Choroid plexus epithelial cell (primary cell): ENCODE results near the gene CHI3L1.

ENCODE experiments used
- DNase-seq: peaks from one replicate; pipeline ENCODE4 v3.0.0-alpha.2; 2010; ENCODE audit warnings: low read depth
- H3K4me3 ChIP-seq: 2 replicates; pipeline ENCODE4 v1.5.1; 2011; ENCODE audit warnings: low read depth, mild to moderate bottlenecking, control low read depth, low read length, moderate library complexity
- TF ChIP-seq, protein P1 (sequence below): conservative IDR thresholded peaks from 2 replicates; pipeline ENCODE4 v1.5.1; 2011; ENCODE audit warnings: low read depth, mild to moderate bottlenecking, control low read depth, inconsistent platforms, low read length, moderate library complexity

The CHI3L1 gene

DNA sequence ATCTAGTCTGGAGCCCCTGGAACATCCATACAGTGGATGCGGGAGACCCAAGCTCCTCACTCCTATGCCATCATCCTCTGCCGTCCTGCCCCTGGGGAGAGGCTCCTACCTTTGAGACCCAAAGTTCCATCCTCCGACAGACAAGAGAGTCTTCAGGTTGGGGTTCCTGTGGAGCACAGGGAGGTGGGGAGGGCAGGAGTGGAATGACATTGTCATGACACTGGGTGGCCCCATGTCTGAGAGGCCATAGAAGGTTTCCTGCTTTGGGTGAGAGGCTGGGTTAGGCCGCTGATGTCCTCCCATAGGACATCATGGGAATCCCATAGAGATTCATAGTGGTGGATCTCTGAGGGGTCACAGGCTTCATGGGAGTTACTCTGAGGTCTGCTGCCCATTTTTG is 2.0 kb downstream of the CHI3L1 start:
- TF ChIP-seq, protein P1, sequence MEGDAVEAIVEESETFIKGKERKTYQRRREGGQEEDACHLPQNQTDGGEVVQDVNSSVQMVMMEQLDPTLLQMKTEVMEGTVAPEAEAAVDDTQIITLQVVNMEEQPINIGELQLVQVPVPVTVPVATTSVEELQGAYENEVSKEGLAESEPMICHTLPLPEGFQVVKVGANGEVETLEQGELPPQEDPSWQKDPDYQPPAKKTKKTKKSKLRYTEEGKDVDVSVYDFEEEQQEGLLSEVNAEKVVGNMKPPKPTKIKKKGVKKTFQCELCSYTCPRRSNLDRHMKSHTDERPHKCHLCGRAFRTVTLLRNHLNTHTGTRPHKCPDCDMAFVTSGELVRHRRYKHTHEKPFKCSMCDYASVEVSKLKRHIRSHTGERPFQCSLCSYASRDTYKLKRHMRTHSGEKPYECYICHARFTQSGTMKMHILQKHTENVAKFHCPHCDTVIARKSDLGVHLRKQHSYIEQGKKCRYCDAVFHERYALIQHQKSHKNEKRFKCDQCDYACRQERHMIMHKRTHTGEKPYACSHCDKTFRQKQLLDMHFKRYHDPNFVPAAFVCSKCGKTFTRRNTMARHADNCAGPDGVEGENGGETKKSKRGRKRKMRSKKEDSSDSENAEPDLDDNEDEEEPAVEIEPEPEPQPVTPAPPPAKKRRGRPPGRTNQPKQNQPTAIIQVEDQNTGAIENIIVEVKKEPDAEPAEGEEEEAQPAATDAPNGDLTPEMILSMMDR: no peak
- DNase-seq: no peak
- H3K4me3 ChIP-seq: no peak overlapping the region

DNA sequence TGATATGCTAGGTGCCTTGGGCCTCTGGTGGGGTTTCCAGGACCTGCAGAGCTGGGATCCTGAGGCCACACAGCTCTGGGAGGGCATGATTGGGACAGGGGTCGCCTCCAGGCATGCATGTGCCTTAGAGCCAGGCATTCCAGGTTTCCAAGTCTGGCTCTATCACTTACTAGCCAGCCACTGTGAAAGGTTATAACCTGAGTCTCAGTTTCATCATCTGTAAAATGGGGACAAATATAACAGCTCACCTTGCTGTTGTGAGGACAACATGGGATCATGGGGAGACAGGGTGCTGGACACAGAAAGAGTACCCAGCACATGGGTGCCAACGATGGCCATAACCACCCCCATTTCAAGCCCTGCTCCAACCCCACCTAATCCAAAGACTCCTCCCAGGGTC is 2.7 kb downstream of the CHI3L1 start:
- H3K4me3 ChIP-seq: no peak overlapping the region
- DNase-seq: no peak
- TF ChIP-seq, protein P1: no peak

DNA sequence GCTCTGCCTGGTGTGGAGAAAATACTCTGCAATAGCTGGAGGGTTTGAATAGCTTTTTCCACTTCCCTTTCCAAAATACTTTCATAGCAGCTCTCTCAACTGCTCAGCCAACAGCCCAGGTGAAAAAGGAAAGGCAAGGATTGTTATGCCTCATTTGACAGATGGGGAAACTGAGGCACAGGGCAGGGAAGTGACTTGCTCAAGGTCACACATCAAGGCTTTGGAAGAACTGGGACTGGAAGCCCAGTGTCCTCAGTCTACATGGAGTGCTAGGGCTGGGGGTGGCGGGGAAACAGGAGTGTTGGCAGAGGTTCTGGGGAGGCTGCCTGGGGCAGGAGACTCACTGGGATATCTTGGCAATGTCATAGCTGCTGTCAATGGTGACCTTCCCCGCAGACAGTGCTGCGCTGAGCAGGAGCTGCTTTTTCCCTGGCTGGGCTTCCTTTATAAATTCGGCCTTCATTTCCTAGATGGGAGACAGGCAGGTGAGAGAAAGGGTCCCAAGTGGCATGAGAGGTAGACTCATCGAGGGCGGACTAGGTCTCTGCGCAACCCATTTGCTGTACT is 4.0 kb downstream of the CHI3L1 start:
- TF ChIP-seq, protein P1: no peak
- no peak for DNase-seq

DNA sequence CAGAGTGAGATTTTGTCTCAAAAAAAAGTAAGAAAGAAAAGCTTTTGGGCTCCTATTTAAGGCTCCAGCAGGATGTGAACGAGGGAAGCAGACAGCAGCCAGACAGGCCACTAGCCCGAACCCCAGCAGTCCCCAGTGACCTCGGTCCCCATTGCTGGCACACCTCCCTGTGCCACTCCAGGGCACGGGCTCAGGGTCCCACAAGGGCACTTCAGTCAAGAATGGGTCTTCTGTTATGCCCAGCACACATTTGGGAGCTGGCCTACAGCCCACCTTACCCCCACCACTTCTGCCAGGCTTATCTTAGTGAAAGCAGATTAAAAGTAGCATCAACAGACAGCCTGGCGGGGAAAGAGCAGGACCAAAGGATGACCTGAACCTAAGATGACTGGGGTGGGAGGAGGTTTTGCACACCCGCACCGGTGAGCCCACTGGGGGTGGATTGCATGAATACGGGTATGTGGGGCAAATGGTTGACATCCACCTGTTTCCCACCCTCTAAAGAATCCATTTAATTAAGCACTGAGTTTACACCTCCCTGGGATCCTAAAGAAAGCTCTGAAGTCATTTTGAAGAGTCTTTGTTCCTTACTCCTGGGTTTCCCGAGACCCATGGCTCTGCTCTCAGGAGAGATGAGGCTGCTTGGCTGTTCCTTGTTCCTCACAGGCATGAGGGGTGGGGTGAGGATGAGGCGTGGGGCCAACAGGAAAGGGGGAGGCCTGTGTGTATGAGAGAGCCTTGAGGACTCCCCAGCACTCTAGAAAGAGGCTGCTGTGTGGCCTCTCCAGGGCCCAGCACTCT is 4.7 kb downstream of the CHI3L1 start:
- no peak for DNase-seq
- no peak overlapping the region for H3K4me3 ChIP-seq

More for the DNA sequence above, 4.0 kb downstream of the CHI3L1 start:
- no peak overlapping the region for H3K4me3 ChIP-seq

DNA sequence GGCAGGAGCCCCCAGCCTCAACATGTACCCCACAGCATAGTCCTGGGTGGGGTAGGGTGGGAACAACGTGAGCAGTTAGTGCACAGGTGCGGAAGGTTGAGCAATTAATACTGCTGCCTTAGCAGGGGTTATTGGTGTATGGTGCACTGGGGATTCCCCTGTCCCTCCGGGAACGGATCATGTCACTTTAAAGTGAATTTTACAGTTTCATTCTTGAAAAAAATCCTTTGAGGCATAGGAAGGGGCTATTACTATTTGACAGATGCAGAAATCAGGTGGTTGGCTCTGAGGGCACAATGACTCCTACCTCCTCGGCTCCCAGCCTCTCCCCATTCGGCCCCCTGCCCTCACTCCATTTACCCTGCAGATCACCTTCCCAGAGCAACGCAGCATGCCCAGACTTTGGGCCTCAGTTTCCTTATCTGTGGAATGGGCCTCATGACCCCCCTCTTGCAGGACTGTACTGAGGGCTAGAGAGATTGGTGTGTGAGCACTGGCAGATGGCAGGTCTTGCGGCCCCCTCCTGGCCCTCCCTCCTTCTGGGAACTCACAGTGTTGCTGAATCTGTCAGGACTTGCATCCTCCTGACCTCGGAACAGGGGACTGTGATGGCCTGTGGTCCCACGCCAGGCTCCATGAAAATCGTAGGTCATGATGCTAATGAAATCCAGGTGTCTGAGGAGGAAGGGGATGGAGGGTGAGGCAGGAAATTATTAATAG is 5.7 kb downstream of the CHI3L1 start:
- H3K4me3 ChIP-seq: no peak overlapping the region
- TF ChIP-seq, protein P1: no peak
- no peak for DNase-seq

More for the DNA sequence above, 4.7 kb downstream of the CHI3L1 start:
- TF ChIP-seq, protein P1: no peak

DNA sequence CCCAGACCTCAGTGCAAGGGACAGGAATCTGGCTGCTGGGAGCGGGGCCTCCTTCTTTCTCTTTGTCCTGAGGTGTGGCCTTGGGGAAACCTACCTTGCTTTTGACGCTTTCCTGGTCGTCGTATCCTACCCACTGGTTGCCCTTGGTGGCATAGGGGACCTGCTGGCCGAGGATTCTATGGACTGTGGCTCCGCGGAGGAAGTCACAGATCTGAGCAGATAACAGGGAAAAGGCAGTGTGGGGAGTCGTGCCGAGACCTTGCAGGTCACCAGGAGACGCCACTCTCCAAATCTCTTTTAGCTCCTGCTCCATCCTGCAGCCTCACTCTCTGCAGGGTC is 6.9 kb downstream of the CHI3L1 start:
- TF ChIP-seq, protein P1: no peak
- DNase-seq: no peak
- no peak overlapping the region for H3K4me3 ChIP-seq
